HG02852 (cell line): ENCODE measurements around the gene HDX.
"Not testable (repeated sequence)": the region's sequence is repeated elsewhere in the genome, so short reads cannot be mapped to it uniquely, and the experiment has no call there.

Experiments
- ATAC-seq: cut with Tn5 transposase; IDR thresholded peaks from one replicate; pipeline ENCODE4 v1.9.1; 2021; ENCODE audit warnings: mild to moderate bottlenecking, moderate library complexity; ENCODE audit not compliant: unreplicated experiment

HDX gene

GRCh38 chrX:84339507-84340364 is 162.5 kb downstream of the HDX start:
- ATAC-seq: peak; percentile 73

- no peak for ATAC-seq
Measured at GRCh38 chrX:84336646-84337045, 165.6 kb downstream of the HDX start.

- ATAC-seq: no peak
Measured at GRCh38 chrX:84335121-84335520, 167.1 kb downstream of the HDX start.

GRCh38 chrX:84322083-84322827 is 180.0 kb downstream of the HDX start:
- peak; percentile 73 for ATAC-seq

GRCh38 chrX:84320614-84321013 is 181.6 kb downstream of the HDX start:
- no peak for ATAC-seq

GRCh38 chrX:84320023-84320422 is 182.2 kb downstream of the HDX start:
- no peak for ATAC-seq

- no peak for ATAC-seq
Measured at GRCh38 chrX:84318661-84319060, 183.6 kb downstream of the HDX start.

- ATAC-seq: not testable (repeated sequence)
Measured at GRCh38 chrX:84315946-84316345, 186.3 kb downstream of the HDX start.
